Measurements from ENCODE around the gene C2CD2.

GRCh38 chr21:41920476-41920875 lies 33.3 kb downstream of the C2CD2 start:
- TF ChIP-seq, protein P1, sequence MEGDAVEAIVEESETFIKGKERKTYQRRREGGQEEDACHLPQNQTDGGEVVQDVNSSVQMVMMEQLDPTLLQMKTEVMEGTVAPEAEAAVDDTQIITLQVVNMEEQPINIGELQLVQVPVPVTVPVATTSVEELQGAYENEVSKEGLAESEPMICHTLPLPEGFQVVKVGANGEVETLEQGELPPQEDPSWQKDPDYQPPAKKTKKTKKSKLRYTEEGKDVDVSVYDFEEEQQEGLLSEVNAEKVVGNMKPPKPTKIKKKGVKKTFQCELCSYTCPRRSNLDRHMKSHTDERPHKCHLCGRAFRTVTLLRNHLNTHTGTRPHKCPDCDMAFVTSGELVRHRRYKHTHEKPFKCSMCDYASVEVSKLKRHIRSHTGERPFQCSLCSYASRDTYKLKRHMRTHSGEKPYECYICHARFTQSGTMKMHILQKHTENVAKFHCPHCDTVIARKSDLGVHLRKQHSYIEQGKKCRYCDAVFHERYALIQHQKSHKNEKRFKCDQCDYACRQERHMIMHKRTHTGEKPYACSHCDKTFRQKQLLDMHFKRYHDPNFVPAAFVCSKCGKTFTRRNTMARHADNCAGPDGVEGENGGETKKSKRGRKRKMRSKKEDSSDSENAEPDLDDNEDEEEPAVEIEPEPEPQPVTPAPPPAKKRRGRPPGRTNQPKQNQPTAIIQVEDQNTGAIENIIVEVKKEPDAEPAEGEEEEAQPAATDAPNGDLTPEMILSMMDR (IDR thresholded peaks at IDR 0.05), result no peak
- no peak for TF ChIP-seq POLR2A (IDR thresholded peaks at IDR 0.05)

Measured in body of pancreas (tissue), 4 donors.